GM21447 (cell line): ENCODE data around the gene NARF.
"Not testable (repeated sequence)": the region's sequence is repeated elsewhere in the genome, so short reads cannot be mapped to it uniquely, and the experiment has no call there.

ENCODE experiments used
- ATAC-seq: cut with Tn5 transposase; IDR thresholded peaks from one replicate; pipeline ENCODE4 v1.9.1; 2021; ENCODE audit not compliant: unreplicated experiment

NARF gene

DNA sequence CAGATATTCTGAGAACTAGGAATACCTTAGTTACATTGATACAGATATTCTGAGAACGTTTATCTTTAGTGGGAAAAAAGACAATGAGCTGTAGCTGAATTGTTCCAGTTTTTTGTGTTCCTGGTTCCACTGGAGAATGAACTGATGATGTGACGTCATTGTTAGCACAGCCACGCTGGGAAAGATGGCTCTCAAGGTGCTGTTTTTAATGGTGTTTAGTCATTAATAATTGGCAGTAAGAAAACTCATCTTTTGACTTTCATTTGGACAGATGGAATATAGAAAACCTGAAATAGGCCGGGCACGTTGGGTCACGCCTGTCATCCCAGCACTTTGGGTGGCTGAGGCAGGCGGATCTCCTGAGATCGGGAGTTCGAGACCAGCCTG, 71.4 kb downstream of the NARF start:
- ATAC-seq, result no peak

DNA sequence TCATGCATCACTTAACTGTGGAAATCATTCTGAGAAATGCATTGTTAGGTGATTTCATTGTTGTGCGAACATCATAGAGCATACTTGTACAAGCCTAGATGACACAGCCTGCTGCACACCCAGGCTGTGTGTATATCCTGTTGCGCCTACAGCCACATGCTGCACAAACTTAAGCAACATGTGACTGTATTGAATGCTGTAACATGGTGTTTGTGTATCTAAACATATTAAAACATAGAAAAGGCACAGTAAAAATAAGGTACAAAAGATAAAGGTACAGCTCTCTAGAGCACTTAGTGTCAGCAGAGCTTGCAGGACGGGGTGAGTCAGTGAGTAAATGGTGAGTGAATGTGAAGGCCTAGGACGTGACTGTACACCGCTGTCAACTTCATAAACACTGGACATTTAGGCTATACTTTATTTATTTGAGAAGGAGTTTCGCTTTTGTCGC, 72.9 kb downstream of the NARF start:
- ATAC-seq, result no peak

DNA sequence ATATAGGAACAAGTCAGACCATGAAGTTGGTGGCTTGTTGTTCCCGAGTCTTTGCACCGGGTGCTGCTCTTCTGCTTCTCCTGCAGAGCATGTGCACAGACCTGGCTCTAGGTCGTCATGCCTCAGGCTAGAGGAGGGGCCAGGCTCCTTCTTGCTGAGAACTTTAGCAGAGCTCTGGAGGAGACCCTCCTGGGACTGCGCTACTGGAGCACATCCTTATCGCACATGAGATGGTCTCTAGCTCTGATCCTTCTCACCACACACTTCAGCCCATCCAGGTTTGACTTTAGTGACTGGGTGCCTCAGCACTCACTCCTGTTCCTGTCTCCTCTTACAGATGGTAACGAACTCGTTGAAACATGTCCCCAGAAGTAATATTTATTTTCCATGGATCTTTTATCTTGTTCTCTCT, 75.9 kb downstream of the NARF start:
- ATAC-seq, result no peak

DNA sequence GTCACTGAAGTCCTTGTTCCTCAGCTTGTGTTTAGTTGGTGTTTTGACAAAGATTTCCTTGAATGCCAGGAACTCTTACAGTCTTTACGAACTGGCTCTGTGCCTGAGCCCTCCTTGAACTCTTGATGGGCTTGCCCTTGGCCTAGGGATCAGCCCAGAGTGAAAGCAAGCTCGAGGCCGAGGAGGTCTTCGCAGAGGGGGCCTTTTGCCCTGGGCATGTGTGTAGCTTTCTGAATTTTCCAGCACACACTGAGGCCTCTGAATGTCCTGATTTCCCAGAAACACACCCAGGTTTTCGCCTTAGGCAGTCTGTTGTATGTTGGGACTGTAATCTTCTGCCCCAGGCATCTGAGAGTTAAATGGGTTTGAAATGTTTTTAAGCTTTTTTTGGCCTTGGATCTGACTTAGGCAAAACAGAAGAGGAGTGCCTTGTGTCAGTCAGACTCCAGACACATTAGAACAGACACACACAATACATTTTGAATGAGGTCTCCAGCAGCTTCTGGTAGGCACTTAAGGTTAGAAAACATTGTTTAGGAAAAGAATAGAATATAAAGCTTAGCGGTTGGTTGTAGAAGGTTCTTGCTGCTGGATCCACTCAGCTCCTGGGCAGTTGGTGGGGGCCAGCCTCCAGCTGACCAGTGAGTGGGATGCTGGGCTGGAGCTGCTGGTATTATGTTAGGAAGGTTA, 78.1 kb downstream of the NARF start:
- no peak for ATAC-seq

DNA sequence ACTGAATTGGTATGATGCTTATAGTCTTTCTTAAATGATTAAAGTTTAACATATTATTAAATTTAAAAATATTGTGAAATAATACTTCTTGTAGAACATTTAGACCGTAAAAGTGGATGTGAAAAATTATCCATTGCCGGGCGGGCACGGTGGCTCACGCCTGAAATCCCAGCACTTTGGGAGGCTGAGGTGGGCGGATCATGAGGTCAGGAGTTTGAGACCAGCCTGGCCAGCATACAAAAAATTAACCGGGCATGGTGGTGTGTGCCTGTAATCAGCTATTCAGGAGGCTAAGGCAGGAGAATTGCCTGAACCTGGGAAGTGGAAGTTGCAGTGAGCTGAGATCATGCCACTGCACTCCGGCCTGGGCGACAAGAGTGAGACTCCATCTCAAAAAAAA, 78.7 kb downstream of the NARF start:
- not testable (repeated sequence) for ATAC-seq

DNA sequence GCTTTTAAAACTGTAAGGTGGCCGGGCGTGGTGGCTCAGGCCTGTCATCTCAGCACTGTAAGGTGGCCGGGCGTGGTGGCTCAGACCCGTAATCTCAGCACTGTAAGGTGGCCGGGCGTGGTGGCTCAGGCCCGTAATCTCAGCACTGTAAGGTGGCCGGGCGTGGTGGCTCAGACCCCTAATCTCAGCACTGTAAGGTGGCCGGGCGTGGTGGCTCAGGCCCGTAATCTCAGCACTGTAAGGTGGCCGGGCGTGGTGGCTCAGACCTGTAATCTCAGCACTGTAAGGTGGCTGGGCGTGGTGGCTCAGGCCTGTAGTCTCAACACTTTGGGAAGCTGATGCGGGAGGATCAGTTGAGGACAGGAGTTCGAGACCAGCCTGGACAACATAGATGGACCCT, 80.5 kb downstream of the NARF start:
- not testable (repeated sequence) for ATAC-seq
